Astrocyte of the spinal cord (primary cell): Measurements from ENCODE around the gene KSR1.
"Not testable (repeated sequence)": the region's sequence is repeated elsewhere in the genome, so short reads cannot be mapped to it uniquely, and the experiment has no call there.

Experiments
- DNase-seq: peaks from one replicate; pipeline ENCODE4 v3.0.0; 2011; ENCODE audit warnings: low read depth, low spot score
- H3K4me3 ChIP-seq: 2 replicates; pipeline ENCODE4 v1.5.1; 2011; ENCODE audit warnings: low read depth, mild to moderate bottlenecking, low read length, moderate library complexity
- CTCF ChIP-seq: IDR thresholded peaks from 2 replicates; pipeline ENCODE4 v1.5.1; 2012; ENCODE audit warnings: low read depth, mild to moderate bottlenecking, low read length, inconsistent platforms
- in situ Hi-C: cut with HindIII; loops from 2 replicates; pipeline ENCODE4 v1.10.0; 2017; ENCODE audit warnings: low sequenced_read_pairs

KSR1 gene

GRCh38 chr17:27664606-27664965 lies 208.3 kb downstream of the KSR1 start:
- no peak overlapping the region for H3K4me3 ChIP-seq
- DNase-seq = no peak
- in situ Hi-C loops = no loop called here
- no peak for TF ChIP-seq CTCF

GRCh38 chr17:27665549-27665948 lies 209.3 kb downstream of the KSR1 start:
- no peak overlapping the region for H3K4me3 ChIP-seq
- DNase-seq = no peak
- in situ Hi-C loops = no loop called here
- TF ChIP-seq CTCF = no peak

- DNase-seq, in situ Hi-C loops, H3K4me3 ChIP-seq: not testable (repeated sequence)
Measured at GRCh38 chr17:27666270-27666669, 210.0 kb downstream of the KSR1 start.

- TF ChIP-seq CTCF = no peak
- in situ Hi-C loops = no loop called here
- H3K4me3 ChIP-seq = no peak overlapping the region
- DNase-seq = no peak
Measured at GRCh38 chr17:27666831-27667560, 210.7 kb downstream of the KSR1 start.

- TF ChIP-seq CTCF = no peak
- DNase-seq = no peak
- in situ Hi-C loops = no loop called here
- H3K4me3 ChIP-seq = no peak overlapping the region
Measured at GRCh38 chr17:27667656-27668487, 211.6 kb downstream of the KSR1 start.

GRCh38 chr17:27668488-27668823 lies 212.2 kb downstream of the KSR1 start:
- no peak for TF ChIP-seq CTCF
- H3K4me3 ChIP-seq = no peak overlapping the region
- DNase-seq = no peak
- in situ Hi-C loops = no loop called here

- in situ Hi-C loops = no loop called here
- H3K4me3 ChIP-seq = no peak overlapping the region
- no peak for DNase-seq
- no peak for TF ChIP-seq CTCF
Measured at GRCh38 chr17:27669136-27669535, 212.9 kb downstream of the KSR1 start.
